CD14-positive monocyte (primary cell): Measurements from ENCODE around the gene TOLLIP. TPM values are rescaled to one million over a fixed set of nuclear protein-coding genes. Genes with fewer than 3 reads are reported as not detected.

Experiments
- DNase-seq, 3 donors: peaks; one replicate each; pipeline ENCODE4 v3.0.0-alpha.2; 2011 to 2022
- H2AFZ ChIP-seq: 2 replicates; pipeline ENCODE4 v1.6.0; 2012; ENCODE audit warnings: mild to moderate bottlenecking, low read depth, low read length, inconsistent platforms; ENCODE audit not compliant: insufficient read depth, poor library complexity, severe bottlenecking
- H3K27ac ChIP-seq, 2 donors: 1 replicate in 1 of 2; 2 replicates in 1 of 2; pipeline ENCODE4 v1.5.1; 2012 to 2013; ENCODE audit warnings: low read length in 2 of 2, control low read depth in 1 of 2, inconsistent platforms in 1 of 2, low read depth in 1 of 2, mild to moderate bottlenecking in 1 of 2
- H3K27me3 ChIP-seq, 2 donors: one replicate each; pipeline versions ENCODE4 v1.6.0 to v1.6.1; 2011 to 2013; ENCODE audit warnings: low read length in 2 of 2; ENCODE audit not compliant: control insufficient read depth in 2 of 2, insufficient read depth in 2 of 2
- H3K36me3 ChIP-seq, 2 donors: replicated peaks in 1 of 2; 1 replicate in 1 of 2; 2 replicates in 1 of 2; pipeline versions ENCODE4 v1.5.1 to v1.6.1; 2012 to 2013; ENCODE audit warnings: low read length in 2 of 2, control low read depth in 1 of 2, inconsistent platforms in 1 of 2, mild to moderate bottlenecking in 1 of 2; ENCODE audit not compliant: insufficient read depth in 2 of 2, control insufficient read depth in 1 of 2
- H3K4me1 ChIP-seq, 2 donors: 1 replicate in 1 of 2; 2 replicates in 1 of 2; pipeline versions ENCODE4 v1.5.1 to v1.6.1; 2012 to 2013; ENCODE audit warnings: low read length in 2 of 2, control low read depth in 1 of 2, inconsistent platforms in 1 of 2, mild to moderate bottlenecking in 1 of 2, moderate library complexity in 1 of 2; ENCODE audit not compliant: insufficient read depth in 2 of 2, control insufficient read depth in 1 of 2
- H3K4me2 ChIP-seq: replicated peaks from 2 replicates; pipeline ENCODE3; 2012; ENCODE audit warnings: low read length, moderate library complexity, mild to moderate bottlenecking; ENCODE audit not compliant: poor library complexity, severe bottlenecking; ENCODE audit errors: extremely low read depth
- H3K4me3 ChIP-seq, 3 experiments: fragments of 200-600 bp in 1 of 3; sonication (generic) in 1 of 3; replicated peaks in 1 of 3; 1 replicate in 2 of 3; 2 replicates in 1 of 3; pipeline ENCODE4 v1.5.1; 2011 to 2013; ENCODE audit warnings: low read length in 3 of 3, mild to moderate bottlenecking in 3 of 3, control low read depth in 2 of 3, low read depth in 2 of 3, inconsistent platforms in 1 of 3, moderate library complexity in 1 of 3
- H3K79me2 ChIP-seq: 2 replicates; pipeline ENCODE4 v1.6.0; 2012; ENCODE audit warnings: mild to moderate bottlenecking, control low read depth, inconsistent platforms, low read length, moderate library complexity; ENCODE audit not compliant: insufficient read depth
- H3K9ac ChIP-seq: 2 replicates; pipeline ENCODE4 v1.6.0; 2017; ENCODE audit warnings: low read length, mild to moderate bottlenecking; ENCODE audit not compliant: insufficient read depth, poor library complexity, severe bottlenecking
- H3K9me3 ChIP-seq, 2 donors: replicated peaks in 1 of 2; 1 replicate in 1 of 2; 2 replicates in 1 of 2; pipeline versions ENCODE4 v1.5.1 to v1.6.1; 2012 to 2013; ENCODE audit warnings: low read length in 2 of 2, control low read depth in 1 of 2; ENCODE audit not compliant: control insufficient read depth in 1 of 2, insufficient read depth in 1 of 2
- H4K20me1 ChIP-seq: 2 replicates; pipeline ENCODE4 v1.6.0; 2012; ENCODE audit warnings: mild to moderate bottlenecking, low read length, control low read depth, moderate library complexity; ENCODE audit not compliant: insufficient read depth
- H3K27ac Mint-ChIP-seq, 7 donors: one replicate each; pipeline ENCODE4 v1.8.0; 2020; ENCODE audit warnings: mild to moderate bottlenecking in 7 of 7, mixed read lengths in 7 of 7, moderate library complexity in 6 of 7, inconsistent platforms in 2 of 7
- H3K27me3 Mint-ChIP-seq, 3 donors: one replicate each; pipeline ENCODE4 v1.8.0; 2021 to 2022; ENCODE audit warnings: low read depth in 3 of 3, mild to moderate bottlenecking in 3 of 3, mixed read lengths in 3 of 3, moderate library complexity in 3 of 3, inconsistent platforms in 1 of 3
- H3K36me3 Mint-ChIP-seq, 2 donors: one replicate each; pipeline ENCODE4 v1.8.0; 2020; ENCODE audit warnings: mixed read lengths in 2 of 2, inconsistent platforms in 1 of 2, mild to moderate bottlenecking in 1 of 2
- H3K4me1 Mint-ChIP-seq: one replicate; pipeline ENCODE4 v1.8.0; 2020; ENCODE audit warnings: mild to moderate bottlenecking, mixed read lengths
- H3K4me3 Mint-ChIP-seq, 2 donors: one replicate each; pipeline ENCODE4 v1.8.0; 2020; ENCODE audit warnings: mild to moderate bottlenecking in 2 of 2, mixed read lengths in 2 of 2, moderate library complexity in 1 of 2
- H3K9me3 Mint-ChIP-seq, 7 donors: one replicate each; pipeline ENCODE4 v1.8.0; 2020 to 2022; ENCODE audit warnings: mixed read lengths in 7 of 7, mild to moderate bottlenecking in 6 of 7, moderate library complexity in 6 of 7, inconsistent platforms in 2 of 7
- WGBS: methylation state at CpG from one replicate; pipeline ENCODE4 v1.1.5; 2013; ENCODE audit warnings: missing lambda C conversion rate; ENCODE audit not compliant: insufficient coverage; 5-methylcytosine and 5-hydroxymethylcytosine counted together
- intact Hi-C, 2 donors: fragments of 100-400 bp; cut with micrococcal nuclease; formaldehyde crosslinking; loops; one replicate each; pipeline versions ENCODE4 v1.15.0 to v1.15.1; 2023
- polyA plus RNA-seq, 3 donors: library from polyadenylated mRNA; depleted of rRNA in 1 of 3; unstranded in 2 of 3; stranded (reverse) in 1 of 3; fragments of 300-500 nt in 2 of 3; fragments of >200 nt in 1 of 3; fragmentation: Illumina TruSeq in 2 of 3; gene quantifications; 1 replicate in 2 of 3; 2 replicates in 1 of 3; pipeline ENCODE4 v1.2.3, GENCODE V29; 2012 to 2021
- TF ChIP-seq, protein P1 (sequence below): fragments of 200-600 bp; IDR thresholded peaks from one replicate; pipeline ENCODE4 v1.8.0; 2022; ENCODE audit warnings: antibody characterized with exemption, mild to moderate bottlenecking

TOLLIP gene
- polyA plus RNA-seq, 3 donors: 67.9 to 72.1 (median 71.7) TPM

DNA sequence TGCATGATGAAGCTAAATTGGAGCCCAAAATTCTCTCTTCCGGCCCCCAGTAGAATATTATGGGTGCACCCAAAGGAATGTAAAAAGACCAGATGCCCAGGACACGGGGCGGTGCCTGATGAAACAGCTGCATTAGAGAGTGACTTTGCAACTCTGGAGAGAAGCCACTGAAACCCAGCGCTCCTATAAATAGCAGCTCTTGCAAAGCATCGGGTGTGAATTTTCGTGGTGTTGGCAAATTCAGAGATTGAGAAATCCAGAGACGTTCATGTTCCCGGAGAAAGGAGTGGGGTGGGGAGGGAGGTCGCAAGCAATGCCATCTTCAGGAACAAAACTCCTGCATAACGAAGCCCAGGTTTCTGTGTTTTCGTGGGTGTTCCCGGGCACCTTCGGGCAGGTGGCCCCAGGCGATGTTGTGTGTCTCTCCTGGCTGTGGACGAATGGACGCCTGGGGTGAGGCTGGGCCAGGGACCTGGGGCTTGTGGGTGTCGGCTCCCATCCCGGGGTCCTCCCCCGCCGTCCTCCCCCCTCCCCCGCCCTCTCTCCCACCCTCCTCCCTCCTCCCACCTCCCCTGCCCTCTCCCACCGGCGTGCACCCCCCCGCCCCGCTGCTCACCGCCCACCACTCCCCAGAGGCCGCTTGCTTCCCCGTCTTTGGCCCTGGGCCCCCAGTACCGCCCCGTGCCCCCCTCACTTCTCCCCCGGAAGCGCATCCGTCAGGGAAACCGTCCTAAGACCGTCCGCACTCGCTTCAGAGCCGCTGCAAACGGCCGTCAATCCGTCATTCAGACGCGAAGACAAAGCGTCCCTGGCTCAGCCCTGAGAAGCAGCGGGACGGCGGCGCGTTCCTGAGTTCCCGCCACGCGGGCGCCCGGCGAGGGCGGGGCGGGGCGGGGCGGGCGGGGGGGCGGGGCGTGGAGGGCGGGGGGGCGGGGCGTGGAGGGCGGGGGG is 26.7 kb upstream of the TOLLIP start:
- peak overlapping the region; percentile 15 for H3K9ac ChIP-seq
- H3K9me3 Mint-ChIP-seq: peaks cover 14 to 32% (median 24%) of the 10 kb centered on the region in 7 donors
- peak overlapping the region; percentile 72 to 81 for H3K4me3 Mint-ChIP-seq
- H3K9me3 ChIP-seq: peaks cover 0 to 25% of the 10 kb centered on the region in 2 donors
- peaks cover 4 to 18% of the 10 kb centered on the region in 2 donors for H3K36me3 Mint-ChIP-seq
- peak overlapping the region; percentile 73 to 85 for H3K27ac ChIP-seq
- H3K4me1 Mint-ChIP-seq: peaks cover 24% of the 10 kb centered on the region
- peak; percentile 87 to 93 (median 89) for DNase-seq
- peak overlapping the region; percentile 76 for H3K4me2 ChIP-seq
- TF ChIP-seq, protein P1, sequence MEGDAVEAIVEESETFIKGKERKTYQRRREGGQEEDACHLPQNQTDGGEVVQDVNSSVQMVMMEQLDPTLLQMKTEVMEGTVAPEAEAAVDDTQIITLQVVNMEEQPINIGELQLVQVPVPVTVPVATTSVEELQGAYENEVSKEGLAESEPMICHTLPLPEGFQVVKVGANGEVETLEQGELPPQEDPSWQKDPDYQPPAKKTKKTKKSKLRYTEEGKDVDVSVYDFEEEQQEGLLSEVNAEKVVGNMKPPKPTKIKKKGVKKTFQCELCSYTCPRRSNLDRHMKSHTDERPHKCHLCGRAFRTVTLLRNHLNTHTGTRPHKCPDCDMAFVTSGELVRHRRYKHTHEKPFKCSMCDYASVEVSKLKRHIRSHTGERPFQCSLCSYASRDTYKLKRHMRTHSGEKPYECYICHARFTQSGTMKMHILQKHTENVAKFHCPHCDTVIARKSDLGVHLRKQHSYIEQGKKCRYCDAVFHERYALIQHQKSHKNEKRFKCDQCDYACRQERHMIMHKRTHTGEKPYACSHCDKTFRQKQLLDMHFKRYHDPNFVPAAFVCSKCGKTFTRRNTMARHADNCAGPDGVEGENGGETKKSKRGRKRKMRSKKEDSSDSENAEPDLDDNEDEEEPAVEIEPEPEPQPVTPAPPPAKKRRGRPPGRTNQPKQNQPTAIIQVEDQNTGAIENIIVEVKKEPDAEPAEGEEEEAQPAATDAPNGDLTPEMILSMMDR: no peak
- H3K4me1 ChIP-seq: peaks cover 14 to 30% of the 10 kb centered on the region in 2 donors
- H3K27ac Mint-ChIP-seq: peak overlapping the region; percentile 81 to 96 (median 92)
- peaks cover 0 to 4% (median 1%) of the 10 kb centered on the region in 3 donors for H3K27me3 Mint-ChIP-seq
- WGBS: under 1% methylated on average over 24 of the region's 66 CpGs
- peak overlapping the region; percentile 20 for H2AFZ ChIP-seq
- H3K27me3 ChIP-seq: no peaks in the 10 kb centered on the region
- H3K4me3 ChIP-seq: peak overlapping the region; percentile 25 to 63 (median 36)
- H3K79me2 ChIP-seq: peaks cover 5% of the 10 kb centered on the region
- H3K36me3 ChIP-seq: no peaks in the 10 kb centered on the region
- peaks cover 9% of the 10 kb centered on the region for H4K20me1 ChIP-seq
- intact Hi-C loops: loop anchor here (1.0 to 10.0 kb wide), 5 partner anchors 25 to 74 kb away; partner anchors contain the start of genes BRSK2 (in 1 of the 2) and TOLLIP (in 1 of the 2)

DNA sequence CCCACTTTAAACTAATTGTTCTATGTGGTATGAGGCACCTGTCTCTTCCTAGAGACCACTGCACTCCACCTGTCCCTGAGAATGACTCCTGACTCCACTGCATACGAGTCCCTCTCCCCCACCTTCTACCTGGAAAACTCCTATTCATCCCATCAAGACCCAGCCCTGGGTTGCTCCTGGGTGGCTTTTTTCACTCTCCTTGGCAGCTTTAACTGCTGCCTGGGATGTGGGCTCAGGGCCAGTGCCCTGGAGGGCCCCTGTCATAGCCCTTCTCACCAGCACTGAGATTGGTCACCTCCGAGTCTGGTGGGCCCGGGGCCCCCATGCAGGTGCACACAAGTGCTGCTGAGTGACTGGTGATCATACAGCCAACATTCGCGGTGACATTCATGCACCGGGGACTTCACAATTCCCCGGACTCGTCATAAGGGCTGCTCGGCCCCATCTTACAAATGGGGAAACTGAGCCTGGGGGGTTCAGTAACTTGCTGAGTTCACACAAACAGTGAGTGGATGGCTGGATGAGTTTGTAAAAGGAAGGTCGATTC is 25.9 kb upstream of the TOLLIP start:
- WGBS: 17% methylated on average over 8 of the region's 10 CpGs

More for the DNA sequence above, 25.9 kb upstream of the TOLLIP start:
- H3K4me3 ChIP-seq: peak overlapping the region in 2 of 3 experiments; percentile 4 to 63
- peaks cover 32% of the 10 kb centered on the region for H3K4me1 Mint-ChIP-seq
- H3K36me3 Mint-ChIP-seq: peaks cover 4 to 18% of the 10 kb centered on the region in 2 donors
- peak overlapping the region; percentile 76 for H3K4me2 ChIP-seq
- DNase-seq: no peak
- H3K27me3 Mint-ChIP-seq: peaks cover 0 to 4% (median 1%) of the 10 kb centered on the region in 3 donors
- H3K36me3 ChIP-seq: no peaks in the 10 kb centered on the region
- H3K4me3 Mint-ChIP-seq: peak overlapping the region; percentile 72 to 81
- peak overlapping the region; percentile 81 to 95 (median 92) for H3K27ac Mint-ChIP-seq
- peaks cover 9% of the 10 kb centered on the region for H4K20me1 ChIP-seq
- H3K9ac ChIP-seq: no peak overlapping the region
- peaks cover 5% of the 10 kb centered on the region for H3K79me2 ChIP-seq
- peak overlapping the region; percentile 20 for H2AFZ ChIP-seq
- TF ChIP-seq, protein P1: no peak
- H3K27ac ChIP-seq: peak overlapping the region; percentile 73 to 85
- H3K9me3 Mint-ChIP-seq: peaks cover 14 to 32% (median 24%) of the 10 kb centered on the region in 7 donors
- intact Hi-C loops: loop anchor here (2.0 to 10.0 kb wide), 4 partner anchors 25 to 73 kb away; partner anchors contain the start of gene BRSK2 (in 1 of the 2)
- H3K9me3 ChIP-seq: peaks cover 0 to 25% of the 10 kb centered on the region in 2 donors
- H3K4me1 ChIP-seq: peaks cover 22 to 37% of the 10 kb centered on the region in 2 donors
- no peaks in the 10 kb centered on the region for H3K27me3 ChIP-seq
